Uterus (tissue), 4 donors: ENCODE data around the gene NHLRC2. TPM values are rescaled to one million over a fixed set of nuclear protein-coding genes. Genes with fewer than 3 reads are reported as not detected.

Experiments
- DNase-seq, 2 donors: peaks; one replicate each; pipeline ENCODE4 v3.0.0-alpha.2; 2019 to 2020
- H3K27ac ChIP-seq, 2 donors: fragments of 200-600 bp; sonication (generic); 1 replicate in 1 of 2; 2 replicates in 1 of 2; pipeline ENCODE4 v1.5.1; 2016 to 2018
- H3K27me3 ChIP-seq, 2 donors: fragments of 200-600 bp; sonication (generic); one replicate each; pipeline ENCODE4 v1.5.1; 2018 to 2019; ENCODE audit warnings: control low read depth in 1 of 2
- H3K36me3 ChIP-seq, 2 donors: fragments of 200-600 bp; sonication (generic); one replicate each; pipeline ENCODE4 v1.5.1; 2019; ENCODE audit warnings: control low read depth in 1 of 2
- H3K4me1 ChIP-seq, 2 donors: fragments of 200-600 bp; sonication (generic); one replicate each; pipeline ENCODE4 v1.5.1; 2018 to 2019; ENCODE audit warnings: control low read depth in 1 of 2
- H3K4me3 ChIP-seq, 2 donors: fragments of 200-600 bp; sonication (generic); 1 replicate in 1 of 2; 2 replicates in 1 of 2; pipeline ENCODE4 v1.5.1; 2018 to 2019; ENCODE audit warnings: mild to moderate bottlenecking in 1 of 2
- H3K9me3 ChIP-seq, 2 donors: fragments of 200-600 bp; sonication (generic); one replicate each; pipeline ENCODE4 v1.5.1; 2019; ENCODE audit warnings: control low read depth in 1 of 2
- POLR2A ChIP-seq, 2 donors: fragments of 450-650 bp; IDR thresholded peaks; one replicate each; pipeline ENCODE4 v1.6.1; 2016; ENCODE audit warnings: antibody characterized with exemption in 2 of 2, mild to moderate bottlenecking in 1 of 2, moderate library complexity in 1 of 2
- intact Hi-C: fragments of 100-400 bp; cut with DNase I; formaldehyde crosslinking; loops from one replicate; pipeline ENCODE4 v1.15.1; 2023; ENCODE audit warnings: low total_unique reads
- total RNA-seq, 4 donors: library from RNA; depleted of rRNA in 3 of 4; stranded (reverse); fragments of >200 nt in 3 of 4; gene quantifications; one replicate each; pipeline versions ENCODE4 v1.1.0 to v1.2.4, GENCODE V29; 2014 to 2023
- TF ChIP-seq, protein P1 (sequence below), 4 experiments: fragments of 200-600 bp in 2 of 4; fragments of 450-650 bp in 2 of 4; sonication (generic) in 2 of 4; IDR thresholded peaks; one replicate each; pipeline ENCODE4 v1.5.1; 2016 to 2019; ENCODE audit warnings: antibody characterized with exemption in 4 of 4, mild to moderate bottlenecking in 2 of 4, moderate library complexity in 1 of 4
- donor health status: DM: yes; HTN: yes; CAD: no.

NHLRC2 gene
- total RNA-seq, 4 donors from 2014 or later, result 9.0 to 70.3 (median 37.1) TPM

GRCh38 chr10:113882240-113882639 lies 27.8 kb downstream of the NHLRC2 start:
- H3K27me3 ChIP-seq, result no peaks in the 10 kb centered on the region
- peaks cover 0 to 4% of the 10 kb centered on the region in 2 donors for H3K36me3 ChIP-seq
- no peaks in the 10 kb centered on the region for H3K9me3 ChIP-seq
- TF ChIP-seq POLR2A (IDR thresholded peaks at IDR 0.05), result no peak
- intact Hi-C loops, result no loop called here
- H3K4me3 ChIP-seq, result no peak overlapping the region
- no peaks in the 10 kb centered on the region for H3K4me1 ChIP-seq
- H3K27ac ChIP-seq, result no peak overlapping the region
- no peak for DNase-seq

- no peak for DNase-seq
- no peaks in the 10 kb centered on the region for H3K27me3 ChIP-seq
- intact Hi-C loops, result no loop called here
- no peak overlapping the region for H3K27ac ChIP-seq
- no peaks in the 10 kb centered on the region for H3K4me1 ChIP-seq
- no peak overlapping the region for H3K4me3 ChIP-seq
- H3K36me3 ChIP-seq, result no peaks in the 10 kb centered on the region
- TF ChIP-seq POLR2A (IDR thresholded peaks at IDR 0.05), result no peak
- TF ChIP-seq, protein P1, sequence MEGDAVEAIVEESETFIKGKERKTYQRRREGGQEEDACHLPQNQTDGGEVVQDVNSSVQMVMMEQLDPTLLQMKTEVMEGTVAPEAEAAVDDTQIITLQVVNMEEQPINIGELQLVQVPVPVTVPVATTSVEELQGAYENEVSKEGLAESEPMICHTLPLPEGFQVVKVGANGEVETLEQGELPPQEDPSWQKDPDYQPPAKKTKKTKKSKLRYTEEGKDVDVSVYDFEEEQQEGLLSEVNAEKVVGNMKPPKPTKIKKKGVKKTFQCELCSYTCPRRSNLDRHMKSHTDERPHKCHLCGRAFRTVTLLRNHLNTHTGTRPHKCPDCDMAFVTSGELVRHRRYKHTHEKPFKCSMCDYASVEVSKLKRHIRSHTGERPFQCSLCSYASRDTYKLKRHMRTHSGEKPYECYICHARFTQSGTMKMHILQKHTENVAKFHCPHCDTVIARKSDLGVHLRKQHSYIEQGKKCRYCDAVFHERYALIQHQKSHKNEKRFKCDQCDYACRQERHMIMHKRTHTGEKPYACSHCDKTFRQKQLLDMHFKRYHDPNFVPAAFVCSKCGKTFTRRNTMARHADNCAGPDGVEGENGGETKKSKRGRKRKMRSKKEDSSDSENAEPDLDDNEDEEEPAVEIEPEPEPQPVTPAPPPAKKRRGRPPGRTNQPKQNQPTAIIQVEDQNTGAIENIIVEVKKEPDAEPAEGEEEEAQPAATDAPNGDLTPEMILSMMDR (IDR thresholded peaks at IDR 0.05), result no peak
- no peaks in the 10 kb centered on the region for H3K9me3 ChIP-seq
Measured at GRCh38 chr10:113889911-113890310, 35.5 kb downstream of the NHLRC2 start.

- H3K4me3 ChIP-seq, result no peak overlapping the region
- no peaks in the 10 kb centered on the region for H3K4me1 ChIP-seq
- no peak overlapping the region for H3K27ac ChIP-seq
- intact Hi-C loops, result no loop called here
- no peaks in the 10 kb centered on the region for H3K36me3 ChIP-seq
- TF ChIP-seq, protein P1 (IDR thresholded peaks at IDR 0.05), result no peak
- no peak for TF ChIP-seq POLR2A (IDR thresholded peaks at IDR 0.05)
- H3K27me3 ChIP-seq, result no peaks in the 10 kb centered on the region
- no peak for DNase-seq
- H3K9me3 ChIP-seq, result no peaks in the 10 kb centered on the region
Measured at GRCh38 chr10:113890769-113891168, 36.3 kb downstream of the NHLRC2 start.

GRCh38 chr10:113891476-113891875 lies 37.0 kb downstream of the NHLRC2 start:
- intact Hi-C loops, result no loop called here

DNA sequence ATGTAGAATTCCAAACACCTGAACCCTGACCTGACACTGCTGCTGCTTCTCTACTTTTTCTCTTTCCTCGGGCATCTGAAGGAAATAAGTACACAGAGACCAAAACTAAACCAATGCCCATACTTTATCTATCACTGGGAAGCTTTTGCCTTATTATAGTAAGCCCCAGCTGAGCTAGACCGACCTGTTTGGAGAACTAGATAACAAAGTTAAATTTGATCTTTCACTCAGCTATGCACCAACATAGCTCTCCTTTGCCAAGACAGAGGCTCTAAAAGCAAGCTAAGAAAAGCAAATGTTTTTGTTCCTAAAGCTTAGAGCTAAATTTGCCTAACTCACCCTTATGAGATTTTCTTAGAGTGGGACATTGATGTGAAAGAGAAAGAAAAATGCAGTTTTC lies 39.1 kb downstream of the NHLRC2 start:
- H3K36me3 ChIP-seq, result no peaks in the 10 kb centered on the region
- TF ChIP-seq POLR2A (IDR thresholded peaks at IDR 0.05), result no peak
- TF ChIP-seq, protein P1 (IDR thresholded peaks at IDR 0.05), result no peak
- no peaks in the 10 kb centered on the region for H3K27me3 ChIP-seq
- no peak for DNase-seq
- H3K9me3 ChIP-seq, result no peaks in the 10 kb centered on the region
- H3K4me3 ChIP-seq, result no peak overlapping the region
- H3K27ac ChIP-seq, result no peak overlapping the region
- intact Hi-C loops, result no loop called here
- H3K4me1 ChIP-seq, result no peaks in the 10 kb centered on the region

More at GRCh38 chr10:113891476-113891875, 37.0 kb downstream of the NHLRC2 start:
- Histone ChIP-seq H3K9me3 (no peaks in the 10 kb centered on the region), H3K27ac (no peak overlapping the region), H3K27me3 (no peaks in the 10 kb centered on the region), H3K4me3 (no peak overlapping the region), H3K4me1 (no peaks in the 10 kb centered on the region), H3K36me3 (no peaks in the 10 kb centered on the region)
- no peak for DNase-seq
- TF ChIP-seq, protein P1 (IDR thresholded peaks at IDR 0.05), result no peak
- TF ChIP-seq POLR2A (IDR thresholded peaks at IDR 0.05), result no peak

- no peak for DNase-seq
- no peaks in the 10 kb centered on the region for H3K9me3 ChIP-seq
- no peak overlapping the region for H3K4me3 ChIP-seq
- no peaks in the 10 kb centered on the region for H3K36me3 ChIP-seq
- H3K4me1 ChIP-seq, result no peaks in the 10 kb centered on the region
- no peak overlapping the region for H3K27ac ChIP-seq
- TF ChIP-seq POLR2A (IDR thresholded peaks at IDR 0.05), result no peak
- TF ChIP-seq, protein P1 (IDR thresholded peaks at IDR 0.05), result no peak
- no peaks in the 10 kb centered on the region for H3K27me3 ChIP-seq
- intact Hi-C loops, result no loop called here
Measured at GRCh38 chr10:113894581-113894980, 40.1 kb downstream of the NHLRC2 start.
